Mesenchymal stem cell (in vitro differentiated cells and primary cell): Measurements from ENCODE around the gene USP12.

Source experiments
- DNase-seq: peaks from one replicate; pipeline ENCODE4 v3.0.0-alpha.2; 2013
- H2AFZ ChIP-seq: one replicate; pipeline ENCODE4 v1.6.1; 2013; ENCODE audit warnings: low read depth, mild to moderate bottlenecking, control low read depth, inconsistent platforms, low read length, moderate library complexity
- H2AK5ac ChIP-seq: 2 replicates; pipeline ENCODE4 v1.6.1; 2013; ENCODE audit warnings: low read length, moderate library complexity, mild to moderate bottlenecking, inconsistent platforms; ENCODE audit not compliant: severe bottlenecking
- H2BK120ac ChIP-seq: one replicate; pipeline ENCODE4 v1.6.1; 2013; ENCODE audit warnings: low read depth, mild to moderate bottlenecking, inconsistent platforms, low read length, moderate library complexity
- H2BK12ac ChIP-seq, 2 experiments: one replicate each; pipeline ENCODE4 v1.6.1; 2013; ENCODE audit warnings: inconsistent platforms in 2 of 2, low read length in 2 of 2, mild to moderate bottlenecking in 2 of 2, moderate library complexity in 2 of 2, control low read depth in 1 of 2
- H2BK15ac ChIP-seq: one replicate; pipeline ENCODE4 v1.6.1; 2013; ENCODE audit warnings: mild to moderate bottlenecking, low read depth, inconsistent platforms; ENCODE audit not compliant: poor library complexity, severe bottlenecking
- H2BK5ac ChIP-seq: 2 replicates; pipeline ENCODE4 v1.6.1; 2013; ENCODE audit warnings: low read depth, mild to moderate bottlenecking, low read length, control low read depth, inconsistent platforms; ENCODE audit not compliant: poor library complexity, severe bottlenecking
- H3K14ac ChIP-seq, 2 experiments: one replicate each; pipeline ENCODE4 v1.6.1; 2013; ENCODE audit warnings: inconsistent platforms in 2 of 2, low read length in 2 of 2, control low read depth in 1 of 2, mild to moderate bottlenecking in 1 of 2, moderate library complexity in 1 of 2
- H3K18ac ChIP-seq, 2 experiments: one replicate each; pipeline ENCODE4 v1.6.1; 2013; ENCODE audit warnings: inconsistent platforms in 2 of 2, low read length in 2 of 2, control low read depth in 1 of 2, low read depth in 1 of 2, mild to moderate bottlenecking in 1 of 2
- H3K23ac ChIP-seq, 2 experiments: one replicate each; pipeline ENCODE4 v1.6.1; 2013; ENCODE audit warnings: inconsistent platforms in 2 of 2, low read length in 2 of 2, mild to moderate bottlenecking in 2 of 2, moderate library complexity in 2 of 2, control low read depth in 1 of 2
- H3K27ac ChIP-seq: 2 replicates; pipeline ENCODE4 v1.5.1; 2013; ENCODE audit warnings: mild to moderate bottlenecking, moderate library complexity, low read length, control low read depth, inconsistent platforms; ENCODE audit not compliant: poor library complexity, severe bottlenecking
- H3K27me3 ChIP-seq, 2 experiments: 2 replicates each; pipeline versions ENCODE4 v1.6.1 to v1.7.0; 2013; ENCODE audit warnings: low read length in 2 of 2, mild to moderate bottlenecking in 2 of 2, moderate library complexity in 2 of 2, control low read depth in 1 of 2, inconsistent platforms in 1 of 2; ENCODE audit not compliant: control insufficient read depth in 1 of 2, insufficient read depth in 1 of 2
- H3K36me3 ChIP-seq, 2 experiments: 2 replicates each; pipeline versions ENCODE4 v1.6.1 to v1.7.0; 2013; ENCODE audit warnings: low read length in 2 of 2, control low read depth in 1 of 2, inconsistent platforms in 1 of 2, low read depth in 1 of 2, mild to moderate bottlenecking in 1 of 2; ENCODE audit not compliant: insufficient read depth in 2 of 2, control insufficient read depth in 1 of 2
- H3K4ac ChIP-seq, 2 experiments: one replicate each; pipeline ENCODE4 v1.6.1; 2013; ENCODE audit warnings: inconsistent platforms in 2 of 2, low read length in 2 of 2, mild to moderate bottlenecking in 2 of 2, moderate library complexity in 2 of 2, control low read depth in 1 of 2, low read depth in 1 of 2
- H3K4me1 ChIP-seq: 2 replicates; pipeline ENCODE4 v1.6.1; 2013; ENCODE audit warnings: low read depth, low read length, control low read depth; ENCODE audit not compliant: control insufficient read depth, insufficient read depth
- H3K4me2 ChIP-seq: 2 replicates; pipeline ENCODE4 v1.6.1; 2013; ENCODE audit warnings: low read length, mild to moderate bottlenecking, inconsistent platforms; ENCODE audit not compliant: poor library complexity, severe bottlenecking
- H3K4me3 ChIP-seq, 2 experiments: 2 replicates each; pipeline versions ENCODE4 v1.5.1 to v1.7.0; 2013; ENCODE audit warnings: low read length in 2 of 2, mild to moderate bottlenecking in 2 of 2, control low read depth in 1 of 2, low read depth in 1 of 2; ENCODE audit not compliant: insufficient read depth in 1 of 2
- H3K79me1 ChIP-seq: replicated peaks from 2 replicates; pipeline ENCODE4 v1.6.1; 2013; ENCODE audit warnings: mild to moderate bottlenecking, control low read depth, low read length, inconsistent platforms; ENCODE audit not compliant: poor library complexity, severe bottlenecking
- H3K9ac ChIP-seq: 2 replicates; pipeline ENCODE4 v1.7.0; 2013; ENCODE audit warnings: mild to moderate bottlenecking, low read length, moderate library complexity
- H3K9me3 ChIP-seq: 2 replicates; pipeline ENCODE4 v1.7.0; 2013; ENCODE audit warnings: mild to moderate bottlenecking, low read length; ENCODE audit not compliant: control insufficient read depth
- H4K8ac ChIP-seq: one replicate; pipeline ENCODE4 v1.6.1; 2013; ENCODE audit warnings: inconsistent platforms, mild to moderate bottlenecking, low read length, moderate library complexity
- H4K91ac ChIP-seq: one replicate; pipeline ENCODE4 v1.6.1; 2013; ENCODE audit warnings: mild to moderate bottlenecking, low read length, inconsistent platforms
- WGBS: methylation state at CpG from one replicate; pipeline ENCODE4 v1.1.7; 2013; ENCODE audit warnings: mixed read lengths; 5-methylcytosine and 5-hydroxymethylcytosine counted together

Gene USP12

DNA sequence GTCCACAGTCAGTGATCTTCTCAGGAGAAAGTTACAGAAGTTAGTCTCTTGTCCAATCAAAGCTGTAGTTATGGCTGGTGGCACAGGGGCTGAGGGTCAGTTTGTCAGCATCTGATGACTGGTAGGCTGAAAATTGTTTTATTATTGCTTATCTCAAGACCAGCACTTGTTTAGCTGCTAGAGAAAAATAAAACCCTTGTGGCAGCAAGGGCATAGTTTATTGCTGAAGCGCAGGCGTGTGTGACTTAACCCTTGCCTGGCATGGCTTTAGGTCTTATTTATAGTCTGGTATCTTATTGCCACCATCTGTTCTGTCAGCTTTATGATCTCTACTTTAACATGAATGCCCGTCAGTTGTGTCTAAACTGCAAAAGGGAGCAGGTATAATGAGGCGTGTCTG lies 154.7 kb downstream of the USP12 start:
- Histone ChIP-seq H3K36me3 (no peaks in the 10 kb centered on the region), H2AK5ac (no peak overlapping the region), H4K91ac (no peak overlapping the region), H3K27me3 (no peaks in the 10 kb centered on the region), H3K23ac (no peak overlapping the region), H3K18ac (no peak overlapping the region), H3K4me1 (no peaks in the 10 kb centered on the region), H2BK5ac (no peak overlapping the region), H2BK120ac (no peak overlapping the region), H3K4me3 (no peak overlapping the region), H3K79me1 (no peaks in the 10 kb centered on the region), H3K4ac (no peak overlapping the region), H4K8ac (no peak overlapping the region), H3K4me2 (no peak overlapping the region), H3K27ac (no peak overlapping the region), H2BK15ac (no peak overlapping the region), H2AFZ (no peak overlapping the region), H3K14ac (no peak overlapping the region), H3K9ac (no peak overlapping the region), H3K9me3 (no peaks in the 10 kb centered on the region), H2BK12ac (no peak overlapping the region)
- no peak for DNase-seq
- WGBS: 67% methylated on average over 4 of the region's 4 CpGs
